Colon (tissue), 2 donors: Measurements from ENCODE around the gene CIITA.
"Not testable (repeated sequence)": the region's sequence is repeated elsewhere in the genome, so short reads cannot be mapped to it uniquely, and the experiment has no call there.

Experiments used
- FAIRE-seq: peaks from 2 replicates; lab custom pipeline; 2012; peaks lifted over from hg19 to GRCh38; lab: Jason Lieb, UNC
- donor health status: control.
- donor health status: control.

The CIITA gene

GRCh38 chr16:10934325-10935107 is 57.5 kb downstream of the CIITA start:
- FAIRE-seq, result no peak

GRCh38 chr16:10935226-10935915 is 58.4 kb downstream of the CIITA start:
- FAIRE-seq, result no peak

GRCh38 chr16:10936272-10936984 is 59.4 kb downstream of the CIITA start:
- no peak for FAIRE-seq

- FAIRE-seq, result no peak
Observed at GRCh38 chr16:10937068-10937859, 60.3 kb downstream of the CIITA start.

- no peak for FAIRE-seq
Observed at GRCh38 chr16:10938321-10938720, 61.3 kb downstream of the CIITA start.

GRCh38 chr16:10938796-10939648 is 62.0 kb downstream of the CIITA start:
- FAIRE-seq, result no peak

GRCh38 chr16:10939649-10940234 is 62.7 kb downstream of the CIITA start:
- FAIRE-seq, result no peak

- FAIRE-seq, result no peak
Observed at GRCh38 chr16:10940501-10941079, 63.6 kb downstream of the CIITA start.

- FAIRE-seq, result no peak
Observed at GRCh38 chr16:10941127-10941933, 64.3 kb downstream of the CIITA start.

- not testable (repeated sequence) for FAIRE-seq
Observed at GRCh38 chr16:10941935-10942351, 64.9 kb downstream of the CIITA start.

GRCh38 chr16:10942352-10943063 is 65.5 kb downstream of the CIITA start, which contains the start of gene DEXI:
DEXI (minus strand) TSS chr16:10942468; CDS start chr16:10942005, 463 bp downstream.
- FAIRE-seq, result no peak

GRCh38 chr16:10943064-10943353 is 66.0 kb downstream of the CIITA start:
- no peak for FAIRE-seq

GRCh38 chr16:10944249-10945064 is 67.5 kb downstream of the CIITA start, which contains the start of gene CLEC16A:
CLEC16A (plus strand) TSS chr16:10944564; CDS start chr16:10944718, 154 bp downstream.
- FAIRE-seq, result peak; percentile 24

- FAIRE-seq, result no peak
Observed at GRCh38 chr16:10945065-10945787, 68.2 kb downstream of the CIITA start.

GRCh38 chr16:10946308-10946707 is 69.3 kb downstream of the CIITA start:
- FAIRE-seq, result no peak

- no peak for FAIRE-seq
Observed at GRCh38 chr16:10947211-10947787, 70.3 kb downstream of the CIITA start.
